Measurements from ENCODE around the gene RPP38.

Gene RPP38

DNA sequence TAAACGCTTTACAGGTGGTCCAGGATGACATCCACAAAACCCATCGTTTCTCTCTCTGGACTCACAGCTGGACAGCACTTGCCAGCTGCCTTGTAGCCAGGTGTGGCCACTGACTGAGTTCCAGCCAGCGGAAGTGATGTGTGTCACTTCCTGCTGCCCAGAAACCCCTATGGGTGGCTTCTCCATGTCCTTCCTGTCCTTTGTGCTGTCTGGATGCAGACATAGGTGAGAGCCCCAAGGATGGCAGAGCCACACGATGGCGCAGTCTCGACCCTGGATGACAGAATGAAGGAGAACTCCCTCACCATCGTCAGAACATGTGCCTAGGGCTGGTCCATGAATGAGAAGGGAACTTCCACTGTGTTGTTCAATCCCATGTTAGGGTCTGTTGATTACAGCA lies 49.2 kb downstream of the RPP38 start:
- TF ChIP-seq, protein P1, sequence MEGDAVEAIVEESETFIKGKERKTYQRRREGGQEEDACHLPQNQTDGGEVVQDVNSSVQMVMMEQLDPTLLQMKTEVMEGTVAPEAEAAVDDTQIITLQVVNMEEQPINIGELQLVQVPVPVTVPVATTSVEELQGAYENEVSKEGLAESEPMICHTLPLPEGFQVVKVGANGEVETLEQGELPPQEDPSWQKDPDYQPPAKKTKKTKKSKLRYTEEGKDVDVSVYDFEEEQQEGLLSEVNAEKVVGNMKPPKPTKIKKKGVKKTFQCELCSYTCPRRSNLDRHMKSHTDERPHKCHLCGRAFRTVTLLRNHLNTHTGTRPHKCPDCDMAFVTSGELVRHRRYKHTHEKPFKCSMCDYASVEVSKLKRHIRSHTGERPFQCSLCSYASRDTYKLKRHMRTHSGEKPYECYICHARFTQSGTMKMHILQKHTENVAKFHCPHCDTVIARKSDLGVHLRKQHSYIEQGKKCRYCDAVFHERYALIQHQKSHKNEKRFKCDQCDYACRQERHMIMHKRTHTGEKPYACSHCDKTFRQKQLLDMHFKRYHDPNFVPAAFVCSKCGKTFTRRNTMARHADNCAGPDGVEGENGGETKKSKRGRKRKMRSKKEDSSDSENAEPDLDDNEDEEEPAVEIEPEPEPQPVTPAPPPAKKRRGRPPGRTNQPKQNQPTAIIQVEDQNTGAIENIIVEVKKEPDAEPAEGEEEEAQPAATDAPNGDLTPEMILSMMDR (IDR thresholded peaks at IDR 0.05; ENCODE audit: control insufficient read depth, extremely low read depth, insufficient read depth): no peak
- DNase-seq (ENCODE audit: low read depth): no peak
- no peak overlapping the region for H3K4me3 ChIP-seq (ENCODE audit: low read depth, low read length)

- TF ChIP-seq, protein P1 (IDR thresholded peaks at IDR 0.05; ENCODE audit: control insufficient read depth, extremely low read depth, insufficient read depth): no peak
- no peak for DNase-seq (ENCODE audit: low read depth)
- H3K4me3 ChIP-seq (ENCODE audit: low read depth, low read length): no peak overlapping the region
Measured at GRCh38 chr10:15147594-15148392, 50.6 kb downstream of the RPP38 start.

- TF ChIP-seq, protein P1 (IDR thresholded peaks at IDR 0.05; ENCODE audit: control insufficient read depth, extremely low read depth, insufficient read depth): no peak
- H3K4me3 ChIP-seq (ENCODE audit: low read depth, low read length): no peak overlapping the region
- no peak for DNase-seq (ENCODE audit: low read depth)
Measured at GRCh38 chr10:15149042-15149771, 52.1 kb downstream of the RPP38 start.

GRCh38 chr10:15150563-15150962 lies 53.4 kb downstream of the RPP38 start:
- no peak overlapping the region for H3K4me3 ChIP-seq (ENCODE audit: low read depth, low read length)
- DNase-seq (ENCODE audit: low read depth): no peak
- TF ChIP-seq, protein P1 (IDR thresholded peaks at IDR 0.05; ENCODE audit: control insufficient read depth, extremely low read depth, insufficient read depth): no peak

DNA sequence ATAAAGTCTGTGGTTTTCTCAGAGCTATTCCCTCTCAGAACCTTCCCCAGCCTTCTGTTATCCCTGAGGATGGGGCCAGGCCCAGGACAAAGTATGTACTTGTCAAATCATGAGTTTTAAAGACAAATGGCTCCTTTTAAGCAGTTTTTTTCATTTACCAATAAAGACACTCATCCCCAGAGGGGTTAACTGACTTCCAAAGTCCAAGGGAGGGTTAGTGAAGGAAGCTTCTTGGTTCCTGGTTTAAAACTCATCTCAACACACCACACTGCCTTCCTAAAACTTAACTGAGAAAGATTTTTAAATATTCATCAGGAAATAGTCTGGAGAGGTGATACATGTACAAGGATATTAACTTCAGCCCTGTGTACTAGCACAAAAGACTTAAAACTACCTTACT lies 55.4 kb downstream of the RPP38 start:
- TF ChIP-seq, protein P1 (IDR thresholded peaks at IDR 0.05; ENCODE audit: control insufficient read depth, extremely low read depth, insufficient read depth): no peak
- H3K4me3 ChIP-seq (ENCODE audit: low read depth, low read length): no peak overlapping the region
- DNase-seq (ENCODE audit: low read depth): no peak
